RKO (cell line): ENCODE measurements around the gene HSP90AA1.
A peak's percentile ranks its signal among the peaks of the same experiment; 100 is the strongest.
"Not testable (repeated sequence)": the region's sequence is repeated elsewhere in the genome, so short reads cannot be mapped to it uniquely, and the experiment has no call there.

ENCODE experiments used
- DNase-seq: peaks from one replicate; pipeline ENCODE4 v3.0.0-alpha.2; 2016; ENCODE audit warnings: low spot score

HSP90AA1 gene

GRCh38 chr14:102086972-102087761 is at the start of gene HSP90AA1:
Gene HSP90AA1 (minus strand): TSS chr14:102087044. CDS start chr14:102086378, 666 bp downstream.
- DNase-seq: peak; percentile 93

- DNase-seq: not testable (repeated sequence)
Measured at GRCh38 chr14:102135456-102135855, 48.6 kb upstream of the HSP90AA1 start.

GRCh38 chr14:102134719-102135118 is 47.9 kb upstream of the HSP90AA1 start:
- not testable (repeated sequence) for DNase-seq

DNA sequence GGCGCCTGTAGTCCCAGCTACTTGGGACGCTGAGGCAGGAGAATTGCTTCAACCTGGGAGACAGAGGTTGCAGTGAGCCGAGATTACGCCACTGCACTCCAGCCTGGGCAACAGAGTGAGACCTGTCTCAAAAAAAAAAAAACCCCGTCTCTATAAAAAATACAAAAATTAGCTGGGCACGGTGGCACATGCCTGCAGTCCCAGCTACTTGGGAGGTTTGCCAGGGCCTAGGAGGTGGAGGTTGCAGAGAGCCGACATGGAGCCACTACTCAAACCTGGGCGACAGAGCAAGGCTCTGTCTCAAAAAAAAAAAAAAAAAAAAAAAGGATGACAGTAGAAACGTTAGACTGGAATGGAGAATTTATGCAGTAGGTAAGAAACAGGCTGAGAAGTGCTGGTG is 47.2 kb upstream of the HSP90AA1 start:
- not testable (repeated sequence) for DNase-seq

- DNase-seq: no peak
Measured at GRCh38 chr14:102131741-102132140, 44.9 kb upstream of the HSP90AA1 start.

DNA sequence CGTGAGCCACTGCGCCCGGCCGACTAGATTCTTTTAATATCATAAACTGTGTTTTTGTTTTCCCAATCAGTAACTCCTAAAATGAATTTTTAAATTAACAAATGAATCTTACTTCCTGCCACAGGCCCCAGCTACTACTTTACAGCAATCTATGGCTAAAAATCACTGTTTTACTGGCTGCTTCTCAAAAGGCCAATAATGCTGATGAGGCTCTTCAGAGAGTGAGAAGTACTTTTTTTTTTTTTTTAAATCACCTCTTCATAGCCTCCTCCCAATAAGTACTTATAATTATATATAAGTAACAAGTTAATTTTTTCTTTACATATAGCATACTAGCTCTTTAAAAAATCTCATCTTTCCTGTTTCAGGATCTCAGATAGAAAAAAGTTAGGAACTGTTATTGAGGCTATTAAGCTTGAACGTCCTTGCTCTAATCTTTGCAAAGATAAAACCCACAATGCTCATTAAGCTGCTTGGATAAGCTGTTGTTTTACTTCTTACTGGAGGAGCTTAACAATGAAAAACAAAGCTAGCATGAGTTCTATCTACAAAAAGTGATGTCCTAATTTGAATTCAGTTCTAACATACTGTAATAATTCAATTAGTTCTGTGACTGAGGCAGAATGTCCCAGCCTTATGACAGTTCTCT is 40.1 kb upstream of the HSP90AA1 start:
- DNase-seq: no peak

DNA sequence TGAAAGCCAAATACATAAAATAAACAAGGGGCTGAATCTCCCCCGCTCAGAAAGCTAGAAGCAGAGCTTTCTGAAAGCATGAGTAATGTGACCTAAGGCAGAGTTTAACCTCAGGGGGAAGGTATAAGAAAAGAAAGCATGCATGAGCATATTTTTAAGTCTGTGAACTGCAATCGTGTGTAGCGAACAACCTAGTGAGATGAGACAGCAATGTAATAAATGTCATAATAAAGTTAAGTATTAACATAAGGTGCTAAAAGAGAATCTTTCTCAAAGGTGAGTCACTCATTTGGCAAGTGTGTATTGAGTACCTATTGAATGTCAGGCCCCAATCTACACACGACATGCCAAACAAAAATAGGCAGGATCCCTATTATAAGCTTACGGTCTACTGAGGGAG is 38.7 kb upstream of the HSP90AA1 start:
- no peak for DNase-seq

GRCh38 chr14:102124419-102124818 is 37.6 kb upstream of the HSP90AA1 start:
- no peak for DNase-seq

DNA sequence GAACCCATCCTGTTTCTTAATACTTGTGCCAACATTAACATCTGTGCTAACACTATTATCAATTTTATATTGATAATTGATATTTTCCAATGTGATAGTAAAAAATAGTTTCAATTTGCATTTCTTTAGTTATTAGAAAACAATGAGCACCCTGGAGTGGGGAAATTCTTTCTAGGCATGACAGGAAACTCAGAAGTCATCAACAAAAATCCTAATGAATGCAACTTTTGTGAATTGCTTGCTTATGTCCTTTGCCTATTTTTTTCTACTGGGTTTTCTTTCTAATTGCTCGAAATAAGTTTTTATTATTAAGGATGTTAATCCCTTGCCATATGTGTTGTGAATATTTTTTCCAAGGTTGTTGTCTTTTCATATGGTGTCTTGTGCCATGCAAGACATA is 34.7 kb upstream of the HSP90AA1 start:
- DNase-seq: no peak

DNA sequence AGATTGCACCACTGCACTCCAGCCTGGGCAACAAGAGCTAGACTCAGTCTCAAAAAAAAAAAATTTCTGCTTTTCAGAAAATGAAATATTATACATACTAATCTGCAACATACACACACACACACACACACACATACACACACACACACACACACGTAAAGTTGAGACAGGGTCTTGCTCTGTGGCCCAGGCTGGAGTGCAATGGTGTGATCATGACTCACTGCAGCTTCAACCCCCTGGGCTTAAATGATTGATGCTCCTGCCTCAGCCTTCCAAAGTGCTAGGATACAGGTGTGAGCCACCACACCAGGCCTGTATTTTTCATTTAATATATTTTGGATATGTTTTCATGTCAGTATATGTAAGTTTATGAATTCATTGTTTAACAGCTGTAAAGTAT is 34.0 kb upstream of the HSP90AA1 start:
- no peak for DNase-seq

- DNase-seq: no peak
Measured at GRCh38 chr14:102117852-102118251, 31.0 kb upstream of the HSP90AA1 start.

GRCh38 chr14:102116361-102117180 is 29.7 kb upstream of the HSP90AA1 start:
- DNase-seq: no peak

- DNase-seq: no peak
Measured at GRCh38 chr14:102111101-102111500, 24.3 kb upstream of the HSP90AA1 start.

DNA sequence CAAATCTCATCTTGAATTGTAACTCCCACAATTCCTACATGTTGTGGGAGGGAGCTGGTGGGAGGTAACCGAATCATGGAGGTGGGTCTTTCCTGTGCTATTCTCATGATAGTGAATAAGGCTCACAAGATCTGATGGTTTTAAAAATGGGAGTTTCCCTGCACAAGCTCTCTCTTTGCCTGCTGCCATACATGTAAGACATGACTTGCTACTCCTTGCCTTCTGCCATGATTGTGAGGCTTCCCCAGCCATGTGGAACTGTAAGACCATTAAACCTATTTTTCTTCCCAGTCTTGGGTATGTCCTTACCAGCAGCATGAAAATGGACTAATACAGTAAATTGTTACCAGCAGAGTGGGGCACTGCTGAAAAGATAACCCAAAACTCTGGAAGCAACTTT is 22.5 kb upstream of the HSP90AA1 start:
- DNase-seq: not testable (repeated sequence)

- no peak for DNase-seq
Measured at GRCh38 chr14:102105369-102105768, 18.5 kb upstream of the HSP90AA1 start.

GRCh38 chr14:102103062-102103695 is 16.3 kb upstream of the HSP90AA1 start:
- DNase-seq: no peak

GRCh38 chr14:102097441-102098135 is 10.7 kb upstream of the HSP90AA1 start:
- no peak for DNase-seq

GRCh38 chr14:102096569-102097188 is 9.8 kb upstream of the HSP90AA1 start:
- DNase-seq: peak; percentile 80

GRCh38 chr14:102095871-102096568 is 9.2 kb upstream of the HSP90AA1 start:
- no peak for DNase-seq

GRCh38 chr14:102095231-102095870 is 8.5 kb upstream of the HSP90AA1 start:
- DNase-seq: peak; percentile 70
